Measurements from ENCODE around the gene COL6A3.
"Not testable (repeated sequence)": the region's sequence is repeated elsewhere in the genome, so short reads cannot be mapped to it uniquely, and the experiment has no call there.

The COL6A3 gene

GRCh38 chr2:237412988-237413776 is 782 bp downstream of the COL6A3 start:
- DNase-seq: no peak

GRCh38 chr2:237412646-237412987 is 1.3 kb downstream of the COL6A3 start:
- no peak for DNase-seq

- DNase-seq: peak; percentile 59
Measured at GRCh38 chr2:237411683-237412423, 2.1 kb downstream of the COL6A3 start.

GRCh38 chr2:237411092-237411601 is 2.8 kb downstream of the COL6A3 start:
- DNase-seq: no peak

GRCh38 chr2:237409263-237409662 is 4.7 kb downstream of the COL6A3 start:
- DNase-seq: not testable (repeated sequence)

GRCh38 chr2:237408335-237409000 is 5.5 kb downstream of the COL6A3 start:
- DNase-seq: peak; percentile 77

GRCh38 chr2:237407700-237408099 is 6.3 kb downstream of the COL6A3 start:
- DNase-seq: no peak

- DNase-seq: no peak
Measured at GRCh38 chr2:237406371-237406895, 7.5 kb downstream of the COL6A3 start.

- no peak for DNase-seq
Measured at GRCh38 chr2:237405605-237406004, 8.4 kb downstream of the COL6A3 start.

- peak; percentile 60 for DNase-seq
Measured at GRCh38 chr2:237405006-237405559, 8.9 kb downstream of the COL6A3 start.

GRCh38 chr2:237404413-237404812 is 9.6 kb downstream of the COL6A3 start:
- no peak for DNase-seq

GRCh38 chr2:237403024-237403882 is 10.7 kb downstream of the COL6A3 start:
- DNase-seq: peak; percentile 76

- no peak for DNase-seq
Measured at GRCh38 chr2:237400199-237400598, 13.8 kb downstream of the COL6A3 start.

- DNase-seq: no peak
Measured at GRCh38 chr2:237397072-237397471, 16.9 kb downstream of the COL6A3 start.

- no peak for DNase-seq
Measured at GRCh38 chr2:237393523-237393922, 20.4 kb downstream of the COL6A3 start.

GRCh38 chr2:237392186-237392585 is 21.8 kb downstream of the COL6A3 start:
- DNase-seq: no peak

GRCh38 chr2:237391140-237391539 is 22.8 kb downstream of the COL6A3 start:
- no peak for DNase-seq

GRCh38 chr2:237390235-237390634 is 23.7 kb downstream of the COL6A3 start:
- DNase-seq: no peak

- no peak for DNase-seq
Measured at GRCh38 chr2:237389831-237390230, 24.1 kb downstream of the COL6A3 start.

GRCh38 chr2:237388036-237388435 is 25.9 kb downstream of the COL6A3 start:
- DNase-seq: no peak

GRCh38 chr2:237384672-237385020 is 29.3 kb downstream of the COL6A3 start:
- no peak for DNase-seq
